Ishikawa (cell line): Measurements from ENCODE around the gene SHC2.

Experiments
- CEBPB ChIP-seq: IDR thresholded peaks from 2 replicates; pipeline ENCODE4 v1.6.1; 2012
- CREB1 ChIP-seq: IDR thresholded peaks from 2 replicates; pipeline ENCODE4 v1.6.1; 2012; ENCODE audit warnings: low read depth
- EGR1 ChIP-seq: IDR thresholded peaks from 2 replicates; pipeline ENCODE4 v1.6.1; 2012
- EP300 ChIP-seq: IDR thresholded peaks from 2 replicates; pipeline ENCODE4 v1.6.1; 2012; ENCODE audit warnings: borderline replicate concordance
- FOXM1 ChIP-seq: IDR thresholded peaks from 2 replicates; pipeline ENCODE4 v1.6.1; 2012; ENCODE audit warnings: low read depth, borderline replicate concordance
- MAX ChIP-seq: IDR thresholded peaks from 2 replicates; pipeline ENCODE4 v1.6.1; 2012
- NFIC ChIP-seq: IDR thresholded peaks from 2 replicates; pipeline ENCODE4 v1.6.1; 2012
- RAD21 ChIP-seq: IDR thresholded peaks from 2 replicates; pipeline ENCODE4 v1.6.1; 2012; ENCODE audit warnings: low read depth
- REST ChIP-seq: IDR thresholded peaks from 2 replicates; pipeline ENCODE4 v1.6.1; 2012; ENCODE audit warnings: low read depth, mild to moderate bottlenecking
- TAF1 ChIP-seq: IDR thresholded peaks from 2 replicates; pipeline ENCODE4 v1.6.1; 2012; ENCODE audit warnings: low read depth, mild to moderate bottlenecking
- TCF12 ChIP-seq: IDR thresholded peaks from 2 replicates; pipeline ENCODE4 v1.6.1; 2012; ENCODE audit warnings: low read depth
- TEAD4 ChIP-seq: IDR thresholded peaks from 2 replicates; pipeline ENCODE4 v1.6.1; 2012
- USF1 ChIP-seq: IDR thresholded peaks from 2 replicates; pipeline ENCODE4 v1.6.1; 2012
- YY1 ChIP-seq: IDR thresholded peaks from 2 replicates; pipeline ENCODE4 v1.6.1; 2012; ENCODE audit warnings: low read depth
- ZBTB7A ChIP-seq: IDR thresholded peaks from 2 replicates; pipeline ENCODE4 v1.6.1; 2012; ENCODE audit warnings: low read depth

Gene SHC2

GRCh38 chr19:375395-376110 lies 85.3 kb downstream of the SHC2 start:
- no peak for TF ChIP-seq TEAD4
- TF ChIP-seq TAF1: no peak
- TF ChIP-seq TCF12: no peak
- no peak for TF ChIP-seq USF1
- no peak for TF ChIP-seq EP300
- TF ChIP-seq RAD21: no peak
- no peak for TF ChIP-seq NFIC
- TF ChIP-seq CREB1: no peak
- TF ChIP-seq EGR1: no peak
- no peak for TF ChIP-seq CEBPB
- no peak for TF ChIP-seq FOXM1

GRCh38 chr19:374886-375235 lies 86.0 kb downstream of the SHC2 start:
- no peak for TF ChIP-seq CREB1
- TF ChIP-seq REST: no peak
- TF ChIP-seq TAF1: no peak
- TF ChIP-seq MAX: no peak
- TF ChIP-seq USF1: no peak
- TF ChIP-seq CEBPB: no peak
- no peak for TF ChIP-seq RAD21
- TF ChIP-seq TEAD4: no peak
- TF ChIP-seq EP300: no peak
- TF ChIP-seq EGR1: no peak
- TF ChIP-seq TCF12: no peak
- no peak for TF ChIP-seq NFIC

- TF ChIP-seq EGR1 (peak; percentile 42; the same call in 1 of the 2 replicates), NFIC (no peak)
Observed at GRCh38 chr19:374183-374885, 86.5 kb downstream of the SHC2 start.

GRCh38 chr19:373391-374182 lies 87.2 kb downstream of the SHC2 start:
- no peak for TF ChIP-seq RAD21
- TF ChIP-seq TAF1: no peak
- no peak for TF ChIP-seq EP300
- TF ChIP-seq YY1: no peak

- TF ChIP-seq TAF1 (no peak), RAD21 (no peak), CEBPB (no peak), NFIC (no peak), CREB1 (no peak), ZBTB7A (no peak)
Observed at GRCh38 chr19:372306-372890, 88.4 kb downstream of the SHC2 start.

DNA sequence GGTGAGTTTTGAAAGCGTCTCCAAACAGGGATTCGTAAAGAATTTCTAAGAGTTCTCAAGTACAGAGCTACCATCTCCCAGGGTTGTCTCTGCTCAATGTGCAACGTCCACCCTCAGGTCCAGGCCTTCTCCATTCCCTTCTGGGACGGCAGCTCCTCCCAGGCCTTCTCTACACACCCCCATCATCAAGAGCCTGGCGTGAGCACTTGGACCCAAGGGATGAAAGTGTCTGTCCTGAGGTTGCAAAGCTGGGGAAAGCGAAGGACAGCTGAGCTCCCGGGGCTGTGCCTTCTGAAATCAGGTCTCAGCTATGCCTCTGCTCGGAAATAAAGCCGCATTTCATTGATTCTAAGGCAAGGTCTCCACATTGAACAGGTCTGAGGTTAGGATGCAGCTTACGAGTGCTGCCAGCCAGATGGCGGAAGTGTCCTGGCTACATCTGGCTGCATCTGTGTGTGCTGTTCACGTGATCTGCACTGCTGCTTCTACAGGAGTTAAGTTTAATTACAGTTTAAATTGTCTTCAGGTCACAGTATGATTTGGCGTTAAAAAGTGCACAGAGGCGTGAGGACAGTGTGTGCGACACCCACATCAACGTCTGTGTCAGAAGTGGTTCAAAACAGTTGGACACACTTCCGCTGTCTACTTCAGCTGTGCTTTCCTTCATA lies 89.2 kb downstream of the SHC2 start:
- no peak for TF ChIP-seq TEAD4
- TF ChIP-seq YY1: no peak
- no peak for TF ChIP-seq MAX
- TF ChIP-seq REST: no peak
- TF ChIP-seq CEBPB: no peak
- TF ChIP-seq TCF12: no peak
- no peak for TF ChIP-seq RAD21
- TF ChIP-seq CREB1: no peak
- TF ChIP-seq EGR1: no peak
- TF ChIP-seq NFIC: no peak
- TF ChIP-seq ZBTB7A: no peak
- no peak for TF ChIP-seq EP300
